Measurements from ENCODE around the gene RTP2. TPM values are rescaled to one million over a fixed set of nuclear protein-coding genes. Genes with fewer than 3 reads are reported as not detected.

Gene RTP2
- total and polyA plus RNA-seq, 10 of the 15 experiments (the other 5 are each of a cell fraction or from before 2014, with no cell fraction given) = not detected

- H3K9ac ChIP-seq (ENCODE audit: control insufficient read depth, insufficient read depth, low read length) = no peak overlapping the region
- peak overlapping the region; percentile 75 for H3K4me2 ChIP-seq (ENCODE audit: control insufficient read depth, insufficient read depth)
- peaks cover 20 to 22% of the 10 kb centered on the region in 2 experiments for H3K27me3 ChIP-seq (replicated peaks in 1 of 2; ENCODE audit: control insufficient read depth in 2 of 2, insufficient read depth in 2 of 2, low read length in 1 of 2)
- BruUV-seq (replicated peaks) = no TSS peak
- H3K4me1 ChIP-seq (ENCODE audit: control insufficient read depth, insufficient read depth, low read length) = no peaks in the 10 kb centered on the region; the same call in 1 of the 2 replicates
- no peak for FAIRE-seq
- SMC1A ChIA-PET (ENCODE audit: uncharacterized antibody, unreplicated experiment) = interaction anchor here (0.7 to 4.2 kb wide), 20 partner anchors 15 to 1300 kb away, joined by 3 to 118 read pairs (median 4); no protein-coding TSS in a partner anchor
- in situ Hi-C loops (cut with MboI) (loop anchor here (5.0 kb wide), 2 partner anchors 1011 to 1211 kb away; no protein-coding TSS in a partner anchor), intact Hi-C loops (cut with micrococcal nuclease; ENCODE audit: unreplicated experiment) (loop anchor here (1.0 to 10.0 kb wide), 11 partner anchors 233 to 1299 kb away; no protein-coding TSS in a partner anchor)
- RAD21 ChIA-PET (ENCODE audit: unreplicated experiment) = interaction anchor here (0.7 to 7.2 kb wide), 15 partner anchors 8 to 1407 kb away, joined by 3 to 130 read pairs (median 4); no protein-coding TSS in a partner anchor
- peak overlapping the region; percentile 26; the same call in 1 of the 2 replicates for H3K4me3 ChIP-seq
- H4K20me1 ChIP-seq (ENCODE audit: control insufficient read depth, insufficient read depth) = no peaks in the 10 kb centered on the region
- POLR2A ChIA-PET = interaction anchor here (1.5 kb wide), 1 partner anchor 1210 kb away, joined by 3 read pairs; no protein-coding TSS in a partner anchor
- H3K27ac ChIP-seq (ENCODE audit: control insufficient read depth, insufficient read depth) = no peak overlapping the region
- no peak for DNase-seq (ENCODE audit: low read depth, low spot score)
- no peaks in the 10 kb centered on the region for H3K9me3 ChIP-seq (replicated peaks; ENCODE audit: control insufficient read depth, insufficient read depth, low read length)
- 3% methylated on average over 32 of the region's 35 CpGs for WGBS (ENCODE audit: insufficient coverage, insufficient replicate concordance, low lambda C conversion rate, missing lambda C conversion rate)
- CTCF ChIA-PET = interaction anchor here (0.6 to 9.7 kb wide), 76 partner anchors 7 to 1580 kb away, joined by 3 to 437 read pairs (median 4); no protein-coding TSS in a partner anchor
- H3K36me3 ChIP-seq (ENCODE audit: control insufficient read depth in 2 of 2, insufficient read depth in 2 of 2, low read length in 1 of 2) = no peaks in the 10 kb centered on the region
- no peak overlapping the region for H2AFZ ChIP-seq (ENCODE audit: control insufficient read depth, low read depth, low read length)
- ATAC-seq = peak; percentile 10; the same call in 1 of the 3 replicates
- no peaks in the 10 kb centered on the region for H3K79me2 ChIP-seq (ENCODE audit: control insufficient read depth, insufficient read depth, low read length)
- no peak for TF ChIP-seq RB1 (IDR thresholded peaks at IDR 0.05; ENCODE audit: borderline replicate concordance)
- TF ChIP-seq ZNF622 (IDR thresholded peaks at IDR 0.05) = no peak
- peak; percentile 91 for TF ChIP-seq RAD21 (IDR thresholded peaks at IDR 0.05; ENCODE audit: insufficient read depth, low read depth, low read length)
- 0 out of 2 replicates have a peak, but pooled peaks have one; percentile 20 for TF ChIP-seq YY1 (IDR thresholded peaks at IDR 0.05; ENCODE audit: low read depth, low read length)
- no peak for TF ChIP-seq NFIC (IDR thresholded peaks at IDR 0.05; ENCODE audit: low read depth, low read length)
- peak; percentile 70 to 76 (median 70) for TF ChIP-seq CTCF (IDR thresholded peaks at IDR 0.05 in 2 of 3, conservative IDR thresholded peaks at IDR 0.05 in 1 of 3; ENCODE audit: control insufficient read depth in 2 of 3, extremely low read depth in 1 of 3, insufficient read depth in 1 of 3, low read depth in 3 of 3, low read length in 3 of 3)
- peak; percentile 64 for TF ChIP-seq SMC3 (IDR thresholded peaks at IDR 0.05; ENCODE audit: borderline replicate concordance, low read length)
- no peak for TF ChIP-seq CHD1 (IDR thresholded peaks at IDR 0.05; ENCODE audit: low read depth, low read length)
- TF ChIP-seq CBX3 (IDR thresholded peaks at IDR 0.05; ENCODE audit: borderline replicate concordance, low read depth) = no peak
- TF ChIP-seq RELB (IDR thresholded peaks at IDR 0.05; ENCODE audit: low read depth) = no peak
- no peak for TF ChIP-seq TAF1 (IDR thresholded peaks at IDR 0.05; ENCODE audit: borderline replicate concordance, low read depth, low read length)
- TF ChIP-seq ZBTB33 (IDR thresholded peaks at IDR 0.05) = no peak
- TF ChIP-seq E2F4 (IDR thresholded peaks at IDR 0.05; ENCODE audit: low read depth, low read length) = no peak
- TF ChIP-seq NR2C2 (IDR thresholded peaks at IDR 0.05; ENCODE audit: borderline replicate concordance, control insufficient read depth, insufficient read length, low read depth) = no peak
Measured at GRCh38 chr3:187741403-187742350, 39.3 kb upstream of the RTP2 start.

All from GM12878 (cell line).